DOHH2 (cell line): Measurements from ENCODE around the gene RHBDF2.

Source experiments
- EZH2phosphoT487 ChIP-seq: fragments of 200-600 bp; sonication (generic); IDR thresholded peaks from 2 replicates; pipeline ENCODE4 v1.6.1; 2017; ENCODE audit warnings: borderline replicate concordance, mild to moderate bottlenecking, antibody characterized with exemption, low read length, moderate library complexity, mixed read lengths
- TF ChIP-seq, protein P1 (sequence below): fragments of 200-600 bp; sonication (generic); IDR thresholded peaks from one replicate; pipeline ENCODE4 v1.5.1; 2014; ENCODE audit warnings: antibody characterized with exemption, mild to moderate bottlenecking, low read depth, low read length; ENCODE audit not compliant: poor library complexity, severe bottlenecking

DNA sequence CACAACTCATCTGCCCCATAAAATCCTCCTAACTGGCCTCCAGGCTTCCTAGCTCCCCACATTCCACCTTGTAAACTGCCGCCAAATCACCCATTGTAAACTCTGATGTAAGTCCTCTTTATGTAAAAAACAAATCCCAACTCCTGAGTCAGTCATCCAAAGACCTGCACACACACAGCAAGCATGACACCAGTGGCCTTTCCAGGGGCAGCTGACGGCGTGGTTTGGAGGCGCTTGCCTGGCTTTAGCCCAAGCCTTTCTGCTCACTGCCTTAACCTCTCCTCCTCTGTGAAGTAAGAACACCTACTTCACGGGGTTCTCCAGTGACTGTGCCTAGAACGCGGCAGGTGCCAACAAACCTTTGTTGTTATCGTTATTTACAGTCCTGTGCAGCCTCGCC lies 62.3 kb downstream of the RHBDF2 start:
- TF ChIP-seq, protein P1, sequence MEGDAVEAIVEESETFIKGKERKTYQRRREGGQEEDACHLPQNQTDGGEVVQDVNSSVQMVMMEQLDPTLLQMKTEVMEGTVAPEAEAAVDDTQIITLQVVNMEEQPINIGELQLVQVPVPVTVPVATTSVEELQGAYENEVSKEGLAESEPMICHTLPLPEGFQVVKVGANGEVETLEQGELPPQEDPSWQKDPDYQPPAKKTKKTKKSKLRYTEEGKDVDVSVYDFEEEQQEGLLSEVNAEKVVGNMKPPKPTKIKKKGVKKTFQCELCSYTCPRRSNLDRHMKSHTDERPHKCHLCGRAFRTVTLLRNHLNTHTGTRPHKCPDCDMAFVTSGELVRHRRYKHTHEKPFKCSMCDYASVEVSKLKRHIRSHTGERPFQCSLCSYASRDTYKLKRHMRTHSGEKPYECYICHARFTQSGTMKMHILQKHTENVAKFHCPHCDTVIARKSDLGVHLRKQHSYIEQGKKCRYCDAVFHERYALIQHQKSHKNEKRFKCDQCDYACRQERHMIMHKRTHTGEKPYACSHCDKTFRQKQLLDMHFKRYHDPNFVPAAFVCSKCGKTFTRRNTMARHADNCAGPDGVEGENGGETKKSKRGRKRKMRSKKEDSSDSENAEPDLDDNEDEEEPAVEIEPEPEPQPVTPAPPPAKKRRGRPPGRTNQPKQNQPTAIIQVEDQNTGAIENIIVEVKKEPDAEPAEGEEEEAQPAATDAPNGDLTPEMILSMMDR, result no peak
- no peak for TF ChIP-seq EZH2phosphoT487
